ENCODE measurements around the gene ZNF215.

GRCh38 chr11:6894097-6894496 is 32.1 kb upstream of the ZNF215 start:
- TF ChIP-seq CTCF (optimal IDR thresholded peaks at IDR 0.05 in 1 of 3, IDR thresholded peaks at IDR 0.05 in 1 of 3, conservative IDR thresholded peaks at IDR 0.05 in 1 of 3; ENCODE audit: extremely low read depth in 1 of 3, insufficient read depth in 2 of 3, low read length in 3 of 3), result no peak
- TF ChIP-seq EZH2 (IDR thresholded peaks at IDR 0.05; ENCODE audit: low read length), result no peak
